BJ (cell line): ENCODE results near the gene SUPT7L. TPM values are rescaled to one million over a fixed set of nuclear protein-coding genes. Genes with fewer than 3 reads are reported as not detected.

Experiments
- CTCF ChIA-PET: fragments of 350-600 bp; formaldehyde crosslinking; extraction: SDS; loops from one replicate; lab custom pipeline; 2021; ENCODE audit warnings: antibody characterized with exemption, inconsistent platforms; lab: Yijun Ruan, JAX
- POLR2A ChIA-PET: fragments of 300-600 bp; sonication (Branson Sonifier 250); formaldehyde crosslinking; extraction: SDS; loops from one replicate; lab custom pipeline; 2021; ENCODE audit warnings: antibody characterized with exemption; lab: Charles Lee
- DNase-seq: peaks from one replicate; pipeline ENCODE4 v3.0.0-alpha.2; 2011; ENCODE audit warnings: low read depth
- H3K27me3 ChIP-seq: 2 replicates; pipeline ENCODE4 v1.6.0; 2011; ENCODE audit warnings: low read length; ENCODE audit not compliant: control insufficient read depth, insufficient read depth
- H3K36me3 ChIP-seq: 2 replicates; pipeline ENCODE4 v1.5.1; 2011; ENCODE audit warnings: low read length; ENCODE audit not compliant: control insufficient read depth, insufficient read depth
- H3K4me3 ChIP-seq: 2 replicates; pipeline ENCODE4 v1.5.1; 2011; ENCODE audit warnings: low read depth, mild to moderate bottlenecking, control low read depth, low read length
- CTCF ChIP-seq: IDR thresholded peaks from 2 replicates; pipeline ENCODE4 v1.5.1; 2011; ENCODE audit warnings: low read depth, mild to moderate bottlenecking, control low read depth, inconsistent platforms, low read length, moderate library complexity; ENCODE audit not compliant: insufficient read depth
- polyA plus RNA-seq: library from polyadenylated mRNA; depleted of rRNA; stranded (reverse); fragments of >200 nt; gene quantifications from 2 replicates; pipeline ENCODE4 v1.2.3, GENCODE V29; 2011

SUPT7L gene
- polyA plus RNA-seq, 1 experiment: 52.0 TPM

DNA sequence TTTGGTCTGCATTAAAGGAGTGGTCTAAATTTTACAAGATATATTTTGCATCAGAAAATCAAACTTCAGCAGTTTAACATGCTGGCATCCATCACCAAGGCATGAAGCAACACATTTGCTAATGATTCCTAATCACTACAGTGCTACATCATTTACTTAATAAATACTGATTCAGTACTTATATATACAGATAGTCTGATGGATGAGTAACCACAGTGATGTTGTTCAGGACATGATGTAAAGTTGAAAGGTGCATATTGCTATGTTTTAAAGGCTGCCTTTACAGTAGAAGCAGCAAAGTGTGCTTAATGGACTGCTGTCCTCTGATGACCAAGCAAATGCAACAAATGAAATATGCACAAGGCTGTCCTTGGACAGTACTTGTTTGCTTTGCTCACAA lies 11.1 kb downstream of the SUPT7L start:
- CTCF ChIA-PET: no interaction called here
- POLR2A ChIA-PET: no interaction called here
- TF ChIP-seq CTCF: no peak
- no peak overlapping the region for H3K4me3 ChIP-seq
- H3K27me3 ChIP-seq: no peaks in the 10 kb centered on the region
- no peak for DNase-seq
- peaks cover 8% of the 10 kb centered on the region for H3K36me3 ChIP-seq

DNA sequence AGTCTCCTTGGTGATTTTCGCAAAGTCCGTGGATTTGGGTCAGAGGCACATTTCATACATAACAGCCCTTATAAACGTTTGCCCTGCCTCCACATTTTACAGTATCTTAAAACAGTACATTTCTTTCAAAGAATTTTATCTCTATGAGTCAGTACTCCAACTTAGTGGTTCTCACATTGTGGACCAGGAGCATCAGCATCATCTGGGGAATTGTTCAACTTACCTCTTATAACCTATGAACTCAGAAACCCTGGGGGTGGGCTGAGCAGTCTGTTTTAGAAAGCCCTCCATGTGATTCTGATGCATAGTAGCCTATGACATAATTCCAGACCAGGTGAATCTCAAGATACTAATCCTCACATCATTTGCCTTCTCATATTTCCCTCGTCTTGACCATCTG lies 12.4 kb downstream of the SUPT7L start:
- no peak for DNase-seq
- CTCF ChIA-PET: interaction anchor here (0.8 kb wide), 1 partner anchor 32 kb away, joined by 3 read pairs; no protein-coding TSS in a partner anchor
- H3K36me3 ChIP-seq: peaks cover 6% of the 10 kb centered on the region; the same call in 1 of the 2 replicates

DNA sequence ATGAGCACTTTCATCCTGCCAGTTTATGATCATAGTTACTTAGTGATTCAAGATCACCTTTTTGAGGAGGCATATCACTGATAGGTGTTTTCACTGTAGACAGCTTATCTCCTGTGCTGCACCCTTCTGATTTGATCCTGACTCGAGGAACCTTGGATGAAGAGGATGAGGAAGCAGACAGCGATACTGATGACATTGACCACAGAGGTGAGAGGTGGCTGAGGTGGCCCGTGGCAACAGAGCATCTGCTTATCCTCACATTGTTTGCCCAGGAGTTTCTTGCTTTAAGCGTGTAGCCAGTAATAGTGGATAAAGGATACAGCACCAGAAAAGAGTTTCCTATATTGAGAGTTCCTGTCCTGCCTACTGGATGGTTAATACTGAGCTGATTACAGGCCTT lies 15.7 kb downstream of the SUPT7L start:
- Histone ChIP-seq H3K27me3 (no peaks in the 10 kb centered on the region), H3K4me3 (no peak overlapping the region), H3K36me3 (no peaks in the 10 kb centered on the region; the same call in 1 of the 2 replicates)
- no peak for TF ChIP-seq CTCF
- DNase-seq: no peak
- ChIA-PET POLR2A (no interaction called here), CTCF (interaction anchor here (1.0 to 2.2 kb wide), 2 partner anchors 36 to 238 kb away, joined by 3 to 10 read pairs; partner anchors contain the start of gene PPM1G)

More for the DNA sequence above, 12.4 kb downstream of the SUPT7L start:
- TF ChIP-seq CTCF: no peak
- H3K27me3 ChIP-seq: no peaks in the 10 kb centered on the region
- H3K4me3 ChIP-seq: no peak overlapping the region
- POLR2A ChIA-PET: no interaction called here

DNA sequence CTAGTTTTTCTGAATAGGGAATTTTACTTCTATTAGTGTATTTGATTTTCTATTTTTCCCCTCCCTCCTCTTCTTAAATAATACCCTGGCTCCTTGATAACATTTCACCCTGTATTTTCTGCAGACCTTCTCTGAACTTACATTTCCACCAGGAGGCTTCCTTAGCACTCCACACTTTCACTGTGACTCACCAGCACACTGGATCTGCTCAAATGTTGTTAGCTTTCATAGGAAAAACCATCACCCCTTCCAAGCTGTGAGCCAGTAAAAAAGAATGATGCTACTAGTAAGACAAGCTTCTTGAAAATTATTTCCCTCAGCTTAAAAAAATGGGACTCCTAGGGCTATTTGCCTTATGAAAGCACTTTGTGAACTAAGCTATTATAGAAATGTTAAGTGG lies 16.1 kb downstream of the SUPT7L start:
- no peak for DNase-seq
- Histone ChIP-seq H3K4me3 (no peak overlapping the region), H3K36me3 (no peaks in the 10 kb centered on the region; the same call in none of the 2 replicates), H3K27me3 (no peaks in the 10 kb centered on the region)
- TF ChIP-seq CTCF: no peak
- ChIA-PET CTCF (interaction anchor here (1.0 to 2.2 kb wide), 2 partner anchors 36 to 238 kb away, joined by 3 to 10 read pairs; partner anchors contain the start of gene PPM1G), POLR2A (interaction anchor here (0.6 kb wide), 1 partner anchor 35 kb away, joined by 7 read pairs; no protein-coding TSS in a partner anchor)

- ChIA-PET CTCF (no interaction called here), POLR2A (no interaction called here)
- no peak for DNase-seq
- Histone ChIP-seq H3K36me3 (peaks cover 3% of the 10 kb centered on the region), H3K4me3 (no peak overlapping the region), H3K27me3 (no peaks in the 10 kb centered on the region)
- TF ChIP-seq CTCF: no peak
Observed at GRCh38 chr2:27645197-27645596, 18.2 kb downstream of the SUPT7L start.
